IgD-negative memory B cell (primary cell): ENCODE data around the gene VASH1. TPM values are rescaled to one million over a fixed set of nuclear protein-coding genes. Genes with fewer than 3 reads are reported as not detected.
"Not testable (repeated sequence)": the region's sequence is repeated elsewhere in the genome, so short reads cannot be mapped to it uniquely, and the experiment has no call there.

Source experiments
- H3K27ac Mint-ChIP-seq, 3 donors: one replicate each; pipeline ENCODE4 v1.8.0; 2020 to 2022; ENCODE audit warnings: mild to moderate bottlenecking in 3 of 3, mixed read lengths in 3 of 3, moderate library complexity in 1 of 3
- H3K27me3 Mint-ChIP-seq: one replicate; pipeline ENCODE4 v1.8.0; 2021; ENCODE audit warnings: mixed read lengths
- H3K36me3 Mint-ChIP-seq: one replicate; pipeline ENCODE4 v1.8.0; 2020; ENCODE audit warnings: mild to moderate bottlenecking, mixed read lengths
- H3K4me1 Mint-ChIP-seq, 3 donors: one replicate each; pipeline ENCODE4 v1.8.0; 2020 to 2022; ENCODE audit warnings: mixed read lengths in 3 of 3, mild to moderate bottlenecking in 1 of 3
- H3K4me3 Mint-ChIP-seq, 4 donors: one replicate each; pipeline ENCODE4 v1.8.0; 2020 to 2022; ENCODE audit warnings: mild to moderate bottlenecking in 4 of 4, mixed read lengths in 4 of 4, moderate library complexity in 3 of 4
- H3K9me3 Mint-ChIP-seq, 3 donors: one replicate each; pipeline ENCODE4 v1.8.0; 2020 to 2021; ENCODE audit warnings: mixed read lengths in 3 of 3, mild to moderate bottlenecking in 1 of 3
- polyA plus RNA-seq: library from polyadenylated mRNA; unstranded; fragments of 300-500 nt; fragmentation: Illumina TruSeq; gene quantifications from one replicate; pipeline ENCODE4 v1.2.3, GENCODE V29; 2021

Gene VASH1
- 0.70 TPM for polyA plus RNA-seq

- Mint-ChIP-seq H3K27ac (peak within 1 kb of the TSS in 1 of 3 donors; percentile 71), H3K9me3 (no peaks in the 10 kb centered on the region), H3K27me3 (peaks cover 20% of the 10 kb centered on the region), H3K4me3 (peak within 1 kb of the TSS; percentile 79 to 89 (median 85)), H3K36me3 (no peaks in the 10 kb centered on the region), H3K4me1 (peaks cover 4 to 5% (median 5%) of the 10 kb centered on the region in 3 donors)
These were observed at the start of gene VASH1 for GRCh38 chr14:76761136-76761959. VASH1 (plus strand) TSS chr14:76761468; CDS start chr14:76762822, 1,354 bp downstream.

GRCh38 chr14:76713121-76713520 is 48.1 kb upstream of the VASH1 start:
- H3K27me3 Mint-ChIP-seq: peaks cover 15% of the 10 kb centered on the region
- H3K9me3 Mint-ChIP-seq: no peaks in the 10 kb centered on the region
- no peaks in the 10 kb centered on the region for H3K36me3 Mint-ChIP-seq
- peaks cover 0 to 16% (median 0%) of the 10 kb centered on the region in 3 donors for H3K4me1 Mint-ChIP-seq
- H3K4me3 Mint-ChIP-seq: no peak overlapping the region
- H3K27ac Mint-ChIP-seq: no peak overlapping the region

GRCh38 chr14:76714470-76714869 is 46.8 kb upstream of the VASH1 start:
- Mint-ChIP-seq H3K4me1 (peaks cover 0 to 16% (median 0%) of the 10 kb centered on the region in 3 donors), H3K4me3 (no peak overlapping the region), H3K27me3 (peaks cover 15% of the 10 kb centered on the region), H3K27ac (no peak overlapping the region), H3K9me3 (no peaks in the 10 kb centered on the region), H3K36me3 (no peaks in the 10 kb centered on the region)

GRCh38 chr14:76715101-76715500 is 46.2 kb upstream of the VASH1 start:
- H3K4me1 Mint-ChIP-seq: peaks cover 0 to 16% (median 0%) of the 10 kb centered on the region in 3 donors
- no peak overlapping the region for H3K4me3 Mint-ChIP-seq
- H3K27me3 Mint-ChIP-seq: peaks cover 15% of the 10 kb centered on the region
- H3K36me3 Mint-ChIP-seq: no peaks in the 10 kb centered on the region
- H3K9me3 Mint-ChIP-seq: no peaks in the 10 kb centered on the region
- H3K27ac Mint-ChIP-seq: no peak overlapping the region

GRCh38 chr14:76715511-76716081 is 45.7 kb upstream of the VASH1 start:
- no peak overlapping the region for H3K27ac Mint-ChIP-seq
- H3K4me3 Mint-ChIP-seq: no peak overlapping the region
- H3K9me3 Mint-ChIP-seq: no peaks in the 10 kb centered on the region
- peaks cover 0 to 18% (median 2%) of the 10 kb centered on the region in 3 donors for H3K4me1 Mint-ChIP-seq
- peaks cover 13% of the 10 kb centered on the region for H3K27me3 Mint-ChIP-seq
- no peaks in the 10 kb centered on the region for H3K36me3 Mint-ChIP-seq

- H3K4me1 Mint-ChIP-seq: peaks cover 0 to 20% (median 2%) of the 10 kb centered on the region in 3 donors
- H3K27ac Mint-ChIP-seq: no peak overlapping the region
- peaks cover 13% of the 10 kb centered on the region for H3K27me3 Mint-ChIP-seq
- H3K36me3 Mint-ChIP-seq: no peaks in the 10 kb centered on the region
- no peaks in the 10 kb centered on the region for H3K9me3 Mint-ChIP-seq
- no peak overlapping the region for H3K4me3 Mint-ChIP-seq
These were observed 45.0 kb upstream of the VASH1 start for GRCh38 chr14:76716285-76716684.

- peaks cover 0 to 20% (median 2%) of the 10 kb centered on the region in 3 donors for H3K4me1 Mint-ChIP-seq
- no peak overlapping the region for H3K27ac Mint-ChIP-seq
- H3K9me3 Mint-ChIP-seq: no peaks in the 10 kb centered on the region
- H3K27me3 Mint-ChIP-seq: peaks cover 13% of the 10 kb centered on the region
- no peak overlapping the region for H3K4me3 Mint-ChIP-seq
- H3K36me3 Mint-ChIP-seq: no peaks in the 10 kb centered on the region
These were observed 43.6 kb upstream of the VASH1 start for GRCh38 chr14:76717508-76718290.

GRCh38 chr14:76718306-76719040 is 42.8 kb upstream of the VASH1 start:
- Mint-ChIP-seq H3K36me3 (no peaks in the 10 kb centered on the region), H3K27ac (no peak overlapping the region), H3K27me3 (peaks cover 16% of the 10 kb centered on the region), H3K4me3 (no peak overlapping the region), H3K4me1 (peaks cover 0 to 20% (median 2%) of the 10 kb centered on the region in 3 donors), H3K9me3 (no peaks in the 10 kb centered on the region)

- Mint-ChIP-seq H3K27me3 (peaks cover 15% of the 10 kb centered on the region), H3K27ac (no peak overlapping the region), H3K36me3 (no peaks in the 10 kb centered on the region), H3K4me3 (no peak overlapping the region), H3K9me3 (no peaks in the 10 kb centered on the region), H3K4me1 (peaks cover 0 to 20% (median 2%) of the 10 kb centered on the region in 3 donors)
These were observed 41.6 kb upstream of the VASH1 start for GRCh38 chr14:76719666-76720065.

- Mint-ChIP-seq H3K4me3 (peak overlapping the region in 1 of 4 donors; percentile 54), H3K27ac (peak overlapping the region in 2 of 3 donors; percentile 53 to 59), H3K36me3 (no peaks in the 10 kb centered on the region)
These were observed 40.9 kb upstream of the VASH1 start for GRCh38 chr14:76720382-76720813.

GRCh38 chr14:76721506-76721905 is 39.8 kb upstream of the VASH1 start:
- not testable (repeated sequence) for H3K9me3 Mint-ChIP-seq, H3K4me1 Mint-ChIP-seq, H3K27ac Mint-ChIP-seq, H3K4me3 Mint-ChIP-seq, H3K36me3 Mint-ChIP-seq
- H3K27me3 Mint-ChIP-seq: peaks cover 14% of the 10 kb centered on the region

More at GRCh38 chr14:76720382-76720813, 40.9 kb upstream of the VASH1 start:
- H3K27me3 Mint-ChIP-seq: peaks cover 21% of the 10 kb centered on the region
- no peaks in the 10 kb centered on the region for H3K9me3 Mint-ChIP-seq
- H3K4me1 Mint-ChIP-seq: peaks cover 0 to 19% (median 2%) of the 10 kb centered on the region in 3 donors

- peaks cover 17% of the 10 kb centered on the region for H3K27me3 Mint-ChIP-seq
- no peaks in the 10 kb centered on the region for H3K36me3 Mint-ChIP-seq
- peaks cover 0 to 9% (median 2%) of the 10 kb centered on the region in 3 donors for H3K4me1 Mint-ChIP-seq
- no peaks in the 10 kb centered on the region for H3K9me3 Mint-ChIP-seq
- no peak overlapping the region for H3K4me3 Mint-ChIP-seq
- H3K27ac Mint-ChIP-seq: peak overlapping the region in 1 of 3 donors; percentile 46
These were observed 36.4 kb upstream of the VASH1 start for GRCh38 chr14:76724651-76725550.

GRCh38 chr14:76726551-76726970 is 34.7 kb upstream of the VASH1 start:
- no peaks in the 10 kb centered on the region for H3K36me3 Mint-ChIP-seq

More at GRCh38 chr14:76726551-76726970, 34.7 kb upstream of the VASH1 start:
- Mint-ChIP-seq H3K27me3 (peaks cover 17% of the 10 kb centered on the region), H3K27ac (no peak overlapping the region), H3K4me1 (no peaks in the 10 kb centered on the region), H3K9me3 (no peaks in the 10 kb centered on the region), H3K4me3 (no peak overlapping the region)
